ENCODE results near the gene C9orf57.

- TF ChIP-seq CTCF (conservative IDR thresholded peaks at IDR 0.05; ENCODE audit: low read depth, low read length) (no peak), EZH2 (IDR thresholded peaks at IDR 0.05; ENCODE audit: borderline replicate concordance, low read depth, low read length, poor library complexity, severe bottlenecking) (no peak)
Measured at GRCh38 chr9:72006501-72006900, 53.9 kb downstream of the C9orf57 start.
